Epidermal melanocyte (primary cell): ENCODE results near the gene TAPT1.

Source experiments
- DNase-seq: peaks from one replicate; pipeline ENCODE4 v3.0.0; 2011; ENCODE audit warnings: low spot score; ENCODE audit not compliant: insufficient read length

Gene TAPT1

DNA sequence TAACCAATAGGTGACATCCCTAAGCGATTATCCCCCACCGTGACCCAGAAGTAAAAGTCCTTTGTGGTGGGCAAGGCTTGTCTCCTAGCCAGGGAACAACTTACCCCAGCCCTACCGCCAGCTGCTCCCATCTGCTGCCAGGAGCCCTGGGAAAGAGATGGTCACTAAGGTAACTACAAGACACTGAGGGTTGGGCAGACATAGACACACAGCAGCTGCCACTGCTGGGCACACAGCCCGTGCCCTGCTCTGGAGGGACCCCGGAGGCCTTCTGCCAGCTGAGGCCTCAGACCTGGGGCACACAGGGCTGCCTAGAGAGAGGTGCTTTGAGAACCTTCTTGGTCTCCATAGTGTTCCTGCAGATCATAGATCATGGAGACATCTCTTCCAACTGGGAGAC lies 89.4 kb downstream of the TAPT1 start:
- no peak for DNase-seq

DNA sequence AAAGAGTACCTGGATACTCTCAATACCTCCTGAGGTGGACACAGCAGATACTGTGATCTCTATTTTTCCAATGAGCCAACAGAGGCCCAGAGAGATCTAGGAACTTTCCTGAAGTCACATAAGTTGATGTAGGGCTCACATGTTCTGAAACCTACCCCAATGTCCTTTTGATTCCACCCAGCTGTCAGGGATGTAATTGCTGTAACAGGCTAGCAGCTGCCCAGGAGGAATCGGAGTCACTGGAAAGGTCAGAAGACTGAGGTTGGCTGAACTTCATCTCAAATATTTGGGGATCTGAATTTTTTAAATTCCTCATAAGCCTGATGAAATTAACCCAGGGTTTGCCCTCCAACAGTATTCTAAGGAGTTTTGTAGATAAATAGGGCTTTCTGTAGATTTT lies 90.0 kb downstream of the TAPT1 start:
- DNase-seq: no peak

DNA sequence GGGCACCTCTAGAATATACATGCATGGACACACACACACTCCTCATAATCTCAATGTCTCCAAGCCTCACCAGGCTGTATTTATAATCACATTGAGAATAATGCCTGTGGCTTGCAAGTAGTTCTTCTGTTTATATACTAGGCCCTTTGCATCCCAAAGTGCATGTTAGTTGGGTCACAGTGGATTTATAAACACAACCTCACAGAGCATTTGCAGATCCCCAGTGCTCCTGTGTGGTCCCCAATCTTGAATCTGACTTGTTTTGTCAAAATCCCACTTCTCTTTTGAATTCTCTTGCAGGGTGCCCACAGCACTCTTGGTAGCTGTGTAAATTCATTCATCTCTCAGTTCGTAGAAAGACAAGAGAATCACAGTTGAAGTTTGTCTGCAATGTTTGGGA lies 92.9 kb downstream of the TAPT1 start:
- no peak for DNase-seq

DNA sequence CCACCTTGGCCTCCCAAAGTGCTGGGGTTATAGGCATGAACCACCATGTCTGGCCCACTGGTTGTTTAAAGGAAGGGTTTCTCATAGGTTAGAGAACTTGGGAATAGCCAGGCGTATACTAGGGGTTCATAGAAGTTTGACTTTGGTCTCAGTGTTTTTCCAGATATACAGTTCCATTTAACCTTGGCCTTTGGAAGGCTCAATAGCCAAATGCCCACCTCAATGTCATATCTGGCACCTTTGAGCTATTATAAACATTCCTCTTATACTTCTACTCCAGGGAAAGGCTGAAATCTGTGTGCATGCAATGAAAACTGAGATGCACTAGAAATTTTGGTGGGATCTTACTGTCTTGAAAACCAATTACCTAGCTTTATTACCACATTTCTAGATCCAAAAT lies 95.0 kb downstream of the TAPT1 start:
- DNase-seq: no peak

- DNase-seq: no peak
Measured at GRCh38 chr4:16129336-16129735, 96.9 kb downstream of the TAPT1 start.

DNA sequence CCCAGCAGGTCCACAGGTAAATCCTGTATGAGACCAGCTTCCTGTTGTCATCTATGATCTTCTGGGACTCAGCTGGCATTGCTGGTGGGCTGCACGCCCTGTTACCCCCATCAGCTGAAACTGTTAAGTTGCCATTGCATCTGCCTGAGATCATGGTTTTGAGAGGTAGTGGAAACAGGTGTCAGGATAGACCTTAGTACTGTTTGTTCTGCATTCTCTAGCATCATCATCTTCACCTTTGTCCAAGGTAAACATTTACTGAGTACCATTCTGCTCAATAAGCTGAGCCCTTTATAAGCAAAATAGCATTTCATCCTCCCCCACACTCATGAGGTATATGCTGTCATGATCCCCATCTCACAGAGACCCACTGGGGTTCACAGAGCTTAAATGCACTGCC lies 99.6 kb downstream of the TAPT1 start:
- no peak for DNase-seq

DNA sequence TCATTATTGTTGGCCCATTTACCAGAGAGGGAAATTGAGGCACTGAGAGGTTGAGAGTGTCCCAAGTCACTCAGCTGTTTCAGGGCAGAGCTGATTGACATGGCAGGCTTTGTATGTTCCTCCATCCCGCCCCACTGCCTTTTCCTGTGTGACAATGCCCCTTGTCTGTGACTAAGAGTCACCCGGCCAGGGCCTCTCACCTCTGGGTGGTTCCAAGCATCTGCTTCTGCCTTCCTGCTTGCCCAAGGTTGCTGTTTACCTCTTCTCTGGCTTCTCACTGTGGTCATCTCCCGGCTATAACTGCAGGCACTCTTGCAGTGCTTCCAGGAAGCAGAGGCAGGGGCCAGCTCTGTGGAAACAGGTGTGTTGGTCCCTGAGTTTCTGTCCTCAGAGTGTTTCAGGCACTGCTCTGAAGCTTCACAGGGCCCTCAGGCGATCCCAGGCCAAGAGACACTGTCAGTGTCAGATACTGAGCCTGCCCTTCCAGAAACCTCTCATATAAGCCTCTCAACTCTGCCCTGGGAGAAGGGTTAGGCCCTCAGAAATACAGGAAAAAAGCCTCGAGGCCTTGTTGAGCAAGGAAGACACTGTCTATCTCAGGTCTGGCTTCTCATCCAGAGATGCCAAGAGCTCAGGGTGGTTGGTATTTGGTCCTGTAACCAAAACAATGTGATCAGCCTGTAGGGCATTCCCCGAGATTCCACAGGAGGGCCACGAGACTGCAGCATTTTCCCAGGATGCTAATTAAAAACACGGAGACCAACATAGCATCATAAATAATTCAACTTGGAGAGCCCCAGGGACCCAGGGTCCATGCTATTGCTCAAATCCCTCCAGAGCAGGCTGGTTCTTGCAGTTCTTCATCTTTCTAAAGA lies 100.5 kb downstream of the TAPT1 start:
- no peak for DNase-seq

DNA sequence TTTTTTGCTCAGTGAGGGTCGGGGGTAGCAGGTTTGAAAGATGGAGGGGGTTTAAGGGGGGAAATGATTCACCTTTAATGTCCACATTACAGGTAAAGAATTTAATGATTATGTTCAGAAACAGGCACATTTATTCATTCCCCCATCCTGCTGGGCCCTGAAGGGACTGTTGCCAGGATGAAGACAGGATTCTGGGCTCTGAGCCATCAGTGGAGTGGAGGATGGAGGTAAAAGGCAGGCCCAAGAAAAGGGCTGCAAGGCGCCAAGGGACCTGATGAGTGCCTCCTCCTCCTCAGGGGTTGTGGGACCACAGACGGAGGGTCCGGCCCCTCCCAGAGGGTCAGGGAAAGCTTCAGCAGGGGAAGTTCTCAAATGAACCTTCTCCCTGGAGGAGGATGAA lies 102.0 kb downstream of the TAPT1 start:
- no peak for DNase-seq

DNA sequence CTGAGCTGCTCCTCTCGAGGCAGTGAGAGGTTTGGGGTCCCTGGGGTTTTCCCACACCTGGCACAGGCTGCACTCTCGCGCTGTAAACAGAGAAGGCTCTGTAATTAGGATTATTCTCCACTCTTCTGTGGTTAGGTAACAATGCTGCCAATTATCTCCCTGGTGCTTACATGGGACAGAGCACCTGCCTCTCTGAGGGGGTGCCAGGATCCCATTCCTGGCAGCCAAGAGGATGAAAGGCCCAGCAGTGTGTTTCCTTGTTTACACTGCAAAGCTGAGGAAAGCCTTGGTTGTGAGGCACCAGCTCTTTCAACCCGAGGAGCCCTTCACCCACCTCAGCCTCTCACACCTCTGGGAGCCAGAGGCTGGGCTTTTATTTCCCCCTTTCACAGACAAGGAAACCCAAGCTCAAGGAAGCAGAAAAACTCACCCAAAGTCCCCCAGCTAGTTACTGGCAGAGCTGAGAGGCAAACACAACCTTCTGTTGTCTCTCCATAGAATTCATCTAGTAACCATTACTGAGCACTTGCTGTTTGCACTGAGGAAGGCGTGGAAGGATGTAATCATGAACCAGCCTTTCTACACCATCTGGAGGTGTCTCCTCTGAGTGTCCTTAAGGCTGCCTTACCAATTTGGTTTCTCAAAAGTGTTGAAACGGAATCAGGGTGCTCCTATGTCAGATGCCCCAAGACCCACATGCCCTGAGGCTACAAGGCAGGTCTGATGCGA lies 102.8 kb downstream of the TAPT1 start:
- DNase-seq: no peak

GRCh38 chr4:16122784-16123183 lies 103.5 kb downstream of the TAPT1 start:
- DNase-seq: no peak

GRCh38 chr4:16122308-16122711 lies 104.0 kb downstream of the TAPT1 start:
- DNase-seq: no peak

DNA sequence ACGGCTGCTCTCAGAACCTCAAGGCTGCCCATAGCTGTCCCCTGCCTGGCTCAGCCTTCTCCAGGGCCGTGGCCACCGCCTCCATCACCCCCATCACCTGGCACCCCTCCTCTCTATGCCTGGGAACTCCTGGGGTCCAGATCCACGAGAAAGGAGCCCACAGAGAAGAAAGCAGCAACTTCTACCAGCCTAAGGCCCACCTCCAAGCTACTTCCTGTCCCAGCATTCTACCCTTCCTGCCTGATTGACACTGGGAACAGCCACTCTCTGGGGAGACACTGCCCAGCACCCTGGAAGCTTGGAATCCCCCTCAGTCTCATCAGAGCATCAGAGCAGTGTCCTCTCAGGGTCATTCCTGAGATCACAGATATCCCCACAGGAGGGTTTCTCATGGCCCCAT lies 105.6 kb downstream of the TAPT1 start:
- DNase-seq: no peak

GRCh38 chr4:16119981-16120380 lies 106.3 kb downstream of the TAPT1 start:
- DNase-seq: no peak

DNA sequence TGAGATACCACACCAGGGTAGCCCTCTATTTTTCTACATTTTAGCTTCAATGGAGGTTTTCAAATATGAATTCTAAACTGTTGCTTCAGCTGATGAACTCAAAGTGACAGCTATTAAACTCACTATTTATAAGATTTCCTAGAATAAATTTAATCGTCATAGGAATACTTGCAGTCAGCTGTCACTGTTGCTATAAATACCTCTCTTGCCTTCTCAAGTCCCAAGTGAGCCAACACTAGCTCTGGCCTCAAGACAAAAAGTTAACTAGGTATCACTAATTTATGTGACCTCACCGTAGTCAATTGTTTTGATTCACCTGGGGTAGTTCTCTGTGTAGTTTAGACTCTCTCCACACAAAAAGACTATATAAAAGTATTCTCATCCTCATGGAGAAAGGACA lies 108.2 kb downstream of the TAPT1 start:
- no peak for DNase-seq

- DNase-seq: no peak
Measured at GRCh38 chr4:16117164-16117563, 109.1 kb downstream of the TAPT1 start.

GRCh38 chr4:16116493-16116990 lies 109.7 kb downstream of the TAPT1 start:
- no peak for DNase-seq

GRCh38 chr4:16116019-16116418 lies 110.3 kb downstream of the TAPT1 start:
- no peak for DNase-seq

GRCh38 chr4:16114546-16114945 lies 111.7 kb downstream of the TAPT1 start:
- DNase-seq: no peak

DNA sequence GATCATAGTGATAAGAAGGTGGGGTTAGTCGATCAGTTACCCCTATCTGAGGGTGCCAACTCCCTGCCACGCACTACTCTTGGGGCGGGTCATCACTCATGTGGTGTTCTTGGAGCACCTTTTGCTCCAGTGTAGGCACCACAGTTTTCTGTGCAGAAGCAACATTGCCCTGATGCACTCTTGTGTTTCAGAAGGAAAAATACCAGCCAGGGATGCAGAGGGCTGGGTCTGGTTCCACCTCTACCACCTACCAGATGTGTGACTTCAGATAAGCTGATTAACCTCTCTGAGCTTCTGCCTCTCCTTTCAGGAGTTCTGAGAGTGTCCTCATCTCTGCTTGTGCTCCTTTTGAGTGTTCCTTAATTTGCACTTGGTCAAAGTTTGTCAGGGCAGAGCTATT lies 112.5 kb downstream of the TAPT1 start:
- no peak for DNase-seq

DNA sequence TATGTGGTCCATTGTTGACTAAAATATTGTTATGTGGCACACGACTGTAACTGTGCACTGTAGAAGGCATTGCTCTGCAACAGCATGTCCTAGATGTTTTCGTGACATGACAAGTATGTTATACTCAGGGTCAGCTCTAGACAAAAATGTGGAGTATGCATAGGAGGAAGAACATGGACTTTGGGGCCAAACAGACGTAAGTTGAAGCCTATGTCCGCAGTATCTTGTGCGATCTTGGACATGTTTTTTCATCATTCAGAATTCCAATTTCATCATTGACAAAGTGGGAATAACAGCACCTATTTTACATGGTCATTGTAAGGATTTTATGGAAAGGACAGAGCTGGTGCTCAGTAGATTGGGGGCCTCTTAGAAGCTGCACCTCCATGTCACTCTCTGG lies 114.7 kb downstream of the TAPT1 start:
- DNase-seq: no peak

DNA sequence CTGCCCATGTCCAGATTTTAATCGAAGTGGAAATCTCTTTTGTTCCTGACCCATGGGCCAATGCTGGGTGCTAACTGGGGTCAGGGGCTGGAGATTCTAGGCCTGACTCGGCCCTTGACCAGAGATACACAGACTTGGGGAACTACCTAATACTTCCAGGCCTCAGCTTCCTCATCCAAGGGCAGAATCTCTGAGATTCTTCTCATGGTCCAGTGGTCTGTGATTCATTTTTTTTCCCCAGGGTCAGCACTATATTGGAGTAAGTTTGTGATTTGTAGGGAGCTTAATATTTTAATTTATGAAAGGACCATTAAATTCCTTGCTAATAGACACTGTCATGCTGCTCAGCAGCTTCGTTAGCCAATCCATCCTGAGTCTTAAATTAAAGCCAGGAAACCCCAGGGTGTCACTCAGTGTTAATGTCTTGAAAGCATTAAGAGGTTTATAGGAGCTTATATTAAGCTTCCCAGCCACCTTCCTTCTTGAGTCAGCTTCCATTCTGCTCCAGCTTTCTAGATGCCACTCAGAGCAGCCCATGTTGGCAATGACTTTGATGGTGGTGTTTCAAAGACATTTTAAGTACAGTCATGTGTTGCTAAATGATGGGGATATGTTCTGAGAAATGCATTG lies 115.5 kb downstream of the TAPT1 start:
- DNase-seq: no peak
